Lower lobe of right lung (tissue), 2 donors: Measurements from ENCODE around the gene TMEM187. TPM values are rescaled to one million over a fixed set of nuclear protein-coding genes. Genes with fewer than 3 reads are reported as not detected.
A peak's percentile ranks its signal among the peaks of the same experiment; 100 is the strongest.

Source experiments
- ATAC-seq, 2 donors: fragments of 200-7000 bp; cut with Tn5 transposase; one replicate each; pipeline ENCODE4 v1.9.1; 2020 to 2022; ENCODE audit warnings: mild to moderate bottlenecking in 2 of 2, moderate library complexity in 2 of 2
- DNase-seq: peaks from one replicate; pipeline ENCODE4 v3.0.0-alpha.2; 2020
- H3K27ac ChIP-seq: fragments of 200-600 bp; one replicate; pipeline ENCODE4 v1.8.0; 2022
- H3K27me3 ChIP-seq: fragments of 200-600 bp; one replicate; pipeline ENCODE4 v1.8.0; 2022; ENCODE audit warnings: low read depth
- H3K36me3 ChIP-seq: fragments of 200-600 bp; one replicate; pipeline ENCODE4 v1.8.0; 2022; ENCODE audit warnings: mild to moderate bottlenecking
- H3K4me1 ChIP-seq: fragments of 200-600 bp; one replicate; pipeline ENCODE4 v1.8.0; 2022
- H3K4me3 ChIP-seq: fragments of 200-600 bp; one replicate; pipeline ENCODE4 v1.8.0; 2022; ENCODE audit warnings: mild to moderate bottlenecking
- H3K9me3 ChIP-seq: fragments of 200-600 bp; one replicate; pipeline ENCODE4 v1.8.0; 2022
- intact Hi-C: fragments of 100-400 bp; cut with DNase I; formaldehyde crosslinking; loops from one replicate; pipeline ENCODE4 v1.11.0; 2022
- total RNA-seq: library from RNA; stranded (reverse); fragmentation: NEBNext Ultra II Directional; extraction: Animal tissue kit (Norgen Biotek cat#: 25700); gene quantifications from one replicate; pipeline ENCODE4 v1.2.1, GENCODE V29; 2021
- TF ChIP-seq, protein P1 (sequence below): fragments of 200-600 bp; IDR thresholded peaks from one replicate; pipeline ENCODE4 v1.8.0; 2022; ENCODE audit warnings: antibody characterized with exemption, mild to moderate bottlenecking
- donor health status: DM: no; HTN: yes; CAD: no; lungs with severe emphysema.

TMEM187 gene
- total RNA-seq, 1 donor from 2014 or later: 7.6 TPM

DNA sequence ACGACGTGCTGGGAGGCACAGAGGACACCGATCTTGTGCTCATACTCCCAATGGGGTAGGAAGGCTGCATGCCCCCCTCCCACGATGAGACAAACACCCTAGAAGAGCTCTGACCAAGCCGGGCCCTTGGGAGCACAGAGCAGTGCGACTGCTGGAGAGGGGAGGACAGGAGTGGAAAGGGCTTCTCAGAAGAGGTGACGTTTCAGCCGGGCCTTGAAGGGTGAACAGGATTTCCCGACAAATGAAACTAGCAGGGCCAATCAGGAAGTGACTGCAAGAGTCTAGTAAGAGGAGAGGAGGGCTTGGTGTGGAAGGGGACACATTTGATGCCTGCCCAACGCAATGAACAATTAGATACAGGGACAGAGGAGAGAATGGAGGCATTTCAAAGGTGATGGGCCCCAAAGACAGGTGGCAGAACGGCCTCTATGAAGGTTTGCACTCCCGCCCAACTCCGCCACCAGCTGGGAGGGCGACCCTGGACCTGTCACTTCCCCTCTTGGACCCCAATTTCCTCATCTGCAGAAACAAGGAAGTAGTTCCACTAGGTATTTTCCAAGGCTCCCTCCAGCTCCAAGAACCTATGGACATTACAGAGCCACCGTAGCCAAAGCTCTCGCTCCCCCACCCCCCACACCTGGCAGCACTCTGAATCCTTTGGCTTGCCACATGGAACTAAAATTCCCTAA lies 4.9 kb upstream of the TMEM187 start:
- H3K27me3 ChIP-seq: no peaks in the 10 kb centered on the region
- H3K27ac ChIP-seq: peak overlapping the region; percentile 64
- H3K9me3 ChIP-seq: no peaks in the 10 kb centered on the region
- peaks cover 33% of the 10 kb centered on the region for H3K4me1 ChIP-seq
- TF ChIP-seq, protein P1, sequence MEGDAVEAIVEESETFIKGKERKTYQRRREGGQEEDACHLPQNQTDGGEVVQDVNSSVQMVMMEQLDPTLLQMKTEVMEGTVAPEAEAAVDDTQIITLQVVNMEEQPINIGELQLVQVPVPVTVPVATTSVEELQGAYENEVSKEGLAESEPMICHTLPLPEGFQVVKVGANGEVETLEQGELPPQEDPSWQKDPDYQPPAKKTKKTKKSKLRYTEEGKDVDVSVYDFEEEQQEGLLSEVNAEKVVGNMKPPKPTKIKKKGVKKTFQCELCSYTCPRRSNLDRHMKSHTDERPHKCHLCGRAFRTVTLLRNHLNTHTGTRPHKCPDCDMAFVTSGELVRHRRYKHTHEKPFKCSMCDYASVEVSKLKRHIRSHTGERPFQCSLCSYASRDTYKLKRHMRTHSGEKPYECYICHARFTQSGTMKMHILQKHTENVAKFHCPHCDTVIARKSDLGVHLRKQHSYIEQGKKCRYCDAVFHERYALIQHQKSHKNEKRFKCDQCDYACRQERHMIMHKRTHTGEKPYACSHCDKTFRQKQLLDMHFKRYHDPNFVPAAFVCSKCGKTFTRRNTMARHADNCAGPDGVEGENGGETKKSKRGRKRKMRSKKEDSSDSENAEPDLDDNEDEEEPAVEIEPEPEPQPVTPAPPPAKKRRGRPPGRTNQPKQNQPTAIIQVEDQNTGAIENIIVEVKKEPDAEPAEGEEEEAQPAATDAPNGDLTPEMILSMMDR: no peak
- DNase-seq (no peak), ATAC-seq (no peak)
- intact Hi-C loops: no loop called here
- H3K4me3 ChIP-seq: peak overlapping the region; percentile 74
- H3K36me3 ChIP-seq: peaks cover 13% of the 10 kb centered on the region

DNA sequence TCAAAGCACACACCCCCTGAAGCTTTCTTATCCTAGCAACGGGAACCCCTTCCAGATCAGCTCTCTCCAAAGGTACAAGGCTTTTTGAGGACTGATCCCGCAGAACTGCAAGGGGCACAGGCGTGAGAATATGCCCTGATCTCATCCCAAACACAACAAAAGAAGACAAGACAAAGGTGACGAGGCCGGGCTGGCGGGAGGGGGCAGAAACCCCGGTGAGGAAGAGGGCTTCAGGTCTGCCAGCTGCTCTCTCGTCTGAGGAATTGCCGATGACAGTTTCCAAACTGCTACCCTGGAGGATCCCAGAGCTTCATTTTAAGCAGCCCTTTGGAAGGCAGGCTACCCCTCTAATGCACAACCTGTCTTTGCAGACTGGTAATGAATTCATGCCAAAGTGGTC lies 4.3 kb upstream of the TMEM187 start:
- ATAC-seq (no peak), DNase-seq (no peak)
- Histone ChIP-seq H3K9me3 (no peaks in the 10 kb centered on the region), H3K4me3 (peak overlapping the region; percentile 74), H3K27ac (no peak overlapping the region), H3K4me1 (peaks cover 33% of the 10 kb centered on the region), H3K36me3 (peaks cover 9% of the 10 kb centered on the region), H3K27me3 (no peaks in the 10 kb centered on the region)
- intact Hi-C loops: no loop called here
- TF ChIP-seq, protein P1: no peak

DNA sequence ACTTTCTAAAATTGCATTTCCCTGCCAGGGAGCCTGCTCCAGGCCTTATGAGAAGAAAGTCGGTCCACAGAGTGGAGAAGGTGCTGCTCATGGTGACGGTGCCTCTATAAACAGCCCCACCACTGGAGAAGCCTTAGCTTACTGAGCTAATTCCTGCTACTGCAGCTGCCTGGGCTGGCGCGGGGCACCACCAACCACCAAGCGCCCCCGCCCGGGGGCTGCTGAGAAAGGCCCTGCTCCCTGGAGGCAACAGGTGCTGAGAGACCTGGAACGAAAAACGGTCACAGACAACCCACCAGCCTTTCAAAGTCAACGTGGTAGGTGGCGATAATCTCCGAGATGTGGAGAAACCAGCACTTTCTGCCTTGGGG lies 3.8 kb upstream of the TMEM187 start:
- Histone ChIP-seq H3K27ac (peak overlapping the region; percentile 58), H3K27me3 (no peaks in the 10 kb centered on the region), H3K4me1 (peaks cover 38% of the 10 kb centered on the region), H3K4me3 (peak overlapping the region; percentile 74), H3K9me3 (no peaks in the 10 kb centered on the region), H3K36me3 (peaks cover 4% of the 10 kb centered on the region)
- TF ChIP-seq, protein P1: peak; percentile 3
- intact Hi-C loops: no loop called here
- DNase-seq: no peak
- no peak for ATAC-seq

DNA sequence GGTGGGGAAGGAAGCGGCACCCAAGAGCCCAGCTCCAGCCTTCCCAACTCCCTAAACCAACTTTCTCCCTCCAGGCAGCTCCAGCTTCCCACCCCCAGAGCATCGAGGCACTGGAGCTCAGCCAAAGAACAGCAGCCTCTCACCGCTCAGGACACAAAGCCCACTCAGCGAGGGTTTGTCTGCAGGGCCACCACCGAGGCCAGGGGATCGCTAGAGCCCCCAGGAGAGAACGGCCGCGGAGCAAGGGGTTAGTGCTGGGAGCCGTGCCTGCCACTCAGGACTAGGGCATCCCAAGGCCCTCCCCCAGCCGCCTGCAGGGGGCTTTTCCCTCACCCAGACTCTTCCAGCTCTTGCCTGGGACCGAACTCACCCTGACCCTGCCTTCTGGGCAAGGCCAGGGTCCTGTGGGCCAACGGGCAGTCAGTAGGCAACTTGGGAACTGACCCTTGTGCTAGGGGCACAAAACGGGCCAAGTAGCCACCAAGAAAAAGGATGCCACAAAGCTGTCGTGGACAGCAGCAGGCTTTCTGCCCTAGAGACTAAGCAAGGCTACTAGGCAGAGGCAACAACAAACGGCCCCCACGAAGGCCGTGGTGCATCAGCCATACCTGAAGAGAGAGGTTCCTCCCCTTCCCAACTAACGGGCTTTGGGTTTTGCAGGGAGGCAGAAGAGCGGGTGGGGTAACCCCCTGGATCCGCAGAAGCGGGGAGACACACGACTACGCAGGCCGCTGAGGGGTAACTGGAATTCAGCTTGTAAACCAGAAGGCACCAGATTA lies 3.2 kb upstream of the TMEM187 start:
- H3K9me3 ChIP-seq: no peaks in the 10 kb centered on the region
- H3K4me3 ChIP-seq: peak overlapping the region; percentile 74
- H3K27ac ChIP-seq: peak overlapping the region; percentile 58
- ATAC-seq: no peak
- H3K36me3 ChIP-seq: no peaks in the 10 kb centered on the region
- DNase-seq: no peak
- intact Hi-C loops: no loop called here
- H3K27me3 ChIP-seq: no peaks in the 10 kb centered on the region
- TF ChIP-seq, protein P1: peak; percentile 4
- H3K4me1 ChIP-seq: peaks cover 44% of the 10 kb centered on the region

DNA sequence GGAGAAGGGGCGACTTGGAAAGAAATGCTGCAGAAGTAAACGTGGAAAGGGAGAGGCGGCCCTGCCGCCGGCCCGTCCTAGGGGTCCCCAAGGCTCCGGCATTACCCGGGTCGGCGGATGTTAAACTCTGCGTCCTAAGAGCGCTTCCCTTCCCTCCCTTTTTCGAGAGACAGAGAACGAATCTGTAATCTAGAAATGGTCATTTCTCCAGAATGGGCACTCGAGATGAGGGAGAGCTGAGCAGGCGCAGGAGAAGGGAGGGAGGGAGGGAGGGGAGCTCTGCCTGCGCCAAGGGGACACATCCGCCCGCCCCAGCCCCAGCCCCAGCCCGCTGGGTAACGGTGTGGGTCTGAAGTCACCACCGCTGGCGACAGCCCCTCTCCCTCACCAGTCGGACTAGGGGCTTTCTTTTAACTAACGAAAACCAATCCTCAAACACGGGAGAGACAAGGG lies 2.6 kb upstream of the TMEM187 start:
- no peak for DNase-seq
- TF ChIP-seq, protein P1: no peak
- intact Hi-C loops: no loop called here
- Histone ChIP-seq H3K27me3 (no peaks in the 10 kb centered on the region), H3K27ac (peak overlapping the region; percentile 58), H3K36me3 (no peaks in the 10 kb centered on the region), H3K4me3 (peak overlapping the region; percentile 74), H3K9me3 (no peaks in the 10 kb centered on the region), H3K4me1 (peaks cover 50% of the 10 kb centered on the region)
- no peak for ATAC-seq
